ENCODE data around the gene ACSL4. TPM values are rescaled to one million over a fixed set of nuclear protein-coding genes. Genes with fewer than 3 reads are reported as not detected.

The ACSL4 gene
- polyA plus RNA-seq, 3 donors = 17.9 to 40.9 (median 31.2) TPM

- Histone ChIP-seq H3K4me3 (replicated peaks in 1 of 3; ENCODE audit: low read depth in 2 of 3, low read length in 3 of 3) (no peak overlapping the region), H3K9ac (ENCODE audit: insufficient read depth, low read length, poor library complexity, severe bottlenecking) (no peak overlapping the region), H3K9me3 (replicated peaks in 1 of 2; ENCODE audit: control insufficient read depth in 1 of 2, insufficient read depth in 1 of 2, low read length in 2 of 2) (no peaks in the 10 kb centered on the region), H2AFZ (ENCODE audit: insufficient read depth, low read depth, low read length, poor library complexity, severe bottlenecking) (no peak overlapping the region), H3K27me3 (ENCODE audit: control insufficient read depth in 2 of 2, insufficient read depth in 2 of 2, low read length in 2 of 2) (peaks cover 0 to 5% of the 10 kb centered on the region in 2 donors), H3K4me2 (replicated peaks; ENCODE audit: extremely low read depth, low read length, poor library complexity, severe bottlenecking) (no peak overlapping the region), H3K27ac (ENCODE audit: low read depth in 1 of 2, low read length in 2 of 2) (no peak overlapping the region), H3K79me2 (ENCODE audit: insufficient read depth, low read length) (peaks cover 68% of the 10 kb centered on the region), H3K4me1 (ENCODE audit: control insufficient read depth in 1 of 2, insufficient read depth in 2 of 2, low read length in 2 of 2) (peaks cover 3 to 6% of the 10 kb centered on the region in 2 donors), H4K20me1 (ENCODE audit: insufficient read depth, low read length) (peaks cover 88% of the 10 kb centered on the region), H3K36me3 (replicated peaks in 1 of 2; ENCODE audit: control insufficient read depth in 1 of 2, insufficient read depth in 2 of 2, low read length in 2 of 2) (peaks cover 0 to 3% of the 10 kb centered on the region in 2 donors)
- Mint-ChIP-seq H3K4me1 (peaks cover 10% of the 10 kb centered on the region), H3K27me3 (ENCODE audit: low read depth in 3 of 3) (peaks cover 0 to 5% (median 0%) of the 10 kb centered on the region in 3 donors), H3K9me3 (no peaks in the 10 kb centered on the region), H3K27ac (peak overlapping the region in 1 of 7 donors; percentile 30), H3K36me3 (peaks cover 7 to 8% of the 10 kb centered on the region in 2 donors), H3K4me3 (no peak overlapping the region)
- TF ChIP-seq CTCF (IDR thresholded peaks at IDR 0.05) = no peak
- intact Hi-C loops (cut with micrococcal nuclease) = no loop called here
- no peak for DNase-seq
- WGBS (ENCODE audit: insufficient coverage) = no CpG with 5 or more reads among the region's 4 CpGs
These were observed 36.8 kb downstream of the ACSL4 start for GRCh38 chrX:109696146-109696740.

- Histone ChIP-seq H3K4me2 (replicated peaks; ENCODE audit: extremely low read depth, low read length, poor library complexity, severe bottlenecking) (no peak overlapping the region), H3K4me1 (ENCODE audit: control insufficient read depth in 1 of 2, insufficient read depth in 2 of 2, low read length in 2 of 2) (peaks cover 3 to 6% of the 10 kb centered on the region in 2 donors), H3K9ac (ENCODE audit: insufficient read depth, low read length, poor library complexity, severe bottlenecking) (no peak overlapping the region), H4K20me1 (ENCODE audit: insufficient read depth, low read length) (peaks cover 89% of the 10 kb centered on the region), H2AFZ (ENCODE audit: insufficient read depth, low read depth, low read length, poor library complexity, severe bottlenecking) (no peak overlapping the region), H3K36me3 (replicated peaks in 1 of 2; ENCODE audit: control insufficient read depth in 1 of 2, insufficient read depth in 2 of 2, low read length in 2 of 2) (peaks cover 0 to 3% of the 10 kb centered on the region in 2 donors), H3K9me3 (replicated peaks in 1 of 2; ENCODE audit: control insufficient read depth in 1 of 2, insufficient read depth in 1 of 2, low read length in 2 of 2) (no peaks in the 10 kb centered on the region), H3K4me3 (replicated peaks in 1 of 3; ENCODE audit: low read depth in 2 of 3, low read length in 3 of 3) (no peak overlapping the region), H3K27ac (ENCODE audit: low read depth in 1 of 2, low read length in 2 of 2) (no peak overlapping the region), H3K79me2 (ENCODE audit: insufficient read depth, low read length) (peaks cover 65% of the 10 kb centered on the region), H3K27me3 (ENCODE audit: control insufficient read depth in 2 of 2, insufficient read depth in 2 of 2, low read length in 2 of 2) (peaks cover 0 to 5% of the 10 kb centered on the region in 2 donors)
- Mint-ChIP-seq H3K4me3 (no peak overlapping the region), H3K27ac (no peak overlapping the region), H3K27me3 (ENCODE audit: low read depth in 3 of 3) (peaks cover 0 to 5% (median 0%) of the 10 kb centered on the region in 3 donors), H3K9me3 (no peaks in the 10 kb centered on the region), H3K4me1 (peaks cover 13% of the 10 kb centered on the region), H3K36me3 (peaks cover 7 to 8% of the 10 kb centered on the region in 2 donors)
- WGBS (ENCODE audit: insufficient coverage) = no CpG with 5 or more reads among the region's 3 CpGs
- no peak for DNase-seq
- intact Hi-C loops (cut with micrococcal nuclease) = no loop called here
- no peak for TF ChIP-seq CTCF (IDR thresholded peaks at IDR 0.05)
These were observed 37.4 kb downstream of the ACSL4 start for GRCh38 chrX:109695637-109696036.

All from CD14-positive monocyte (primary cell).